Subcutaneous adipose tissue (tissue), 4 donors: ENCODE results near the gene BTN1A1. TPM values are rescaled to one million over a fixed set of nuclear protein-coding genes. Genes with fewer than 3 reads are reported as not detected.

ENCODE experiments used
- CTCF ChIP-seq: fragments of 450-650 bp; IDR thresholded peaks from one replicate; pipeline ENCODE4 v1.5.1; 2016; ENCODE audit warnings: low read depth, mild to moderate bottlenecking, control low read depth, antibody characterized with exemption, moderate library complexity
- total RNA-seq, 4 donors: library from RNA; depleted of rRNA; stranded (reverse); fragments of >200 nt; gene quantifications; one replicate each; pipeline ENCODE4 v1.1.0, GENCODE V29; 2016

BTN1A1 gene
- total RNA-seq, 4 donors from 2014 or later: not detected

- TF ChIP-seq CTCF: no peak
Observed at GRCh38 chr6:26501482-26501986, 1.4 kb downstream of the BTN1A1 start.

GRCh38 chr6:26502165-26502564 is 2.1 kb downstream of the BTN1A1 start:
- no peak for TF ChIP-seq CTCF

GRCh38 chr6:26502626-26503025 is 2.5 kb downstream of the BTN1A1 start:
- no peak for TF ChIP-seq CTCF

- no peak for TF ChIP-seq CTCF
Observed at GRCh38 chr6:26507658-26508057, 7.6 kb downstream of the BTN1A1 start.

- TF ChIP-seq CTCF: no peak
Observed at GRCh38 chr6:26514984-26515383, 14.9 kb downstream of the BTN1A1 start.

GRCh38 chr6:26516481-26517427 is 16.7 kb downstream of the BTN1A1 start:
- no peak for TF ChIP-seq CTCF

- no peak for TF ChIP-seq CTCF
Observed at GRCh38 chr6:26519359-26519758, 19.3 kb downstream of the BTN1A1 start.
